GM21576 (cell line): ENCODE data around the gene ARHGEF12.

Experiments used
- ATAC-seq: cut with Tn5 transposase; IDR thresholded peaks from one replicate; pipeline ENCODE4 v1.9.1; 2021; ENCODE audit warnings: mild to moderate bottlenecking, moderate library complexity; ENCODE audit not compliant: unreplicated experiment

The ARHGEF12 gene

GRCh38 chr11:120335908-120336640 lies at the start of gene ARHGEF12:
Gene ARHGEF12, plus strand, starts transcription at chr11:120336413. Its CDS starts 831 bp downstream, at chr11:120337244.
- no peak for ATAC-seq

- no peak for ATAC-seq
Measured at GRCh38 chr11:120288021-120288420, 48.2 kb upstream of the ARHGEF12 start.

- ATAC-seq, result no peak
Measured at GRCh38 chr11:120289426-120289825, 46.8 kb upstream of the ARHGEF12 start.

GRCh38 chr11:120290956-120291355 lies 45.3 kb upstream of the ARHGEF12 start:
- no peak for ATAC-seq

GRCh38 chr11:120293038-120293800 lies 43.0 kb upstream of the ARHGEF12 start:
- no peak for ATAC-seq

- no peak for ATAC-seq
Measured at GRCh38 chr11:120294096-120294495, 42.1 kb upstream of the ARHGEF12 start.

GRCh38 chr11:120295099-120295498 lies 41.1 kb upstream of the ARHGEF12 start:
- no peak for ATAC-seq

GRCh38 chr11:120296554-120296953 lies 39.7 kb upstream of the ARHGEF12 start:
- no peak for ATAC-seq

- ATAC-seq, result no peak
Measured at GRCh38 chr11:120298461-120298860, 37.8 kb upstream of the ARHGEF12 start.

- no peak for ATAC-seq
Measured at GRCh38 chr11:120302001-120302805, 34.0 kb upstream of the ARHGEF12 start.

GRCh38 chr11:120303004-120303637 lies 33.1 kb upstream of the ARHGEF12 start:
- no peak for ATAC-seq

GRCh38 chr11:120304526-120304925 lies 31.7 kb upstream of the ARHGEF12 start:
- no peak for ATAC-seq

- ATAC-seq, result no peak
Measured at GRCh38 chr11:120305286-120305685, 30.9 kb upstream of the ARHGEF12 start.

GRCh38 chr11:120306519-120307242 lies 29.5 kb upstream of the ARHGEF12 start:
- ATAC-seq, result no peak

- ATAC-seq, result no peak
Measured at GRCh38 chr11:120307476-120307875, 28.7 kb upstream of the ARHGEF12 start.

- no peak for ATAC-seq
Measured at GRCh38 chr11:120308081-120308480, 28.1 kb upstream of the ARHGEF12 start.

GRCh38 chr11:120310870-120311269 lies 25.3 kb upstream of the ARHGEF12 start:
- ATAC-seq, result no peak

- ATAC-seq, result no peak
Measured at GRCh38 chr11:120314861-120315260, 21.4 kb upstream of the ARHGEF12 start.

GRCh38 chr11:120316880-120317688 lies 19.1 kb upstream of the ARHGEF12 start:
- no peak for ATAC-seq
